Common myeloid progenitor, CD34-positive (primary cell): ENCODE measurements around the gene SLC25A6.
"Not testable (repeated sequence)": the region's sequence is repeated elsewhere in the genome, so short reads cannot be mapped to it uniquely, and the experiment has no call there.

ENCODE experiments used
- CTCF ChIA-PET: fragments of 350-600 bp; sonication (Branson Sonifier 250); formaldehyde crosslinking; loops from one replicate; lab custom pipeline; 2021; ENCODE audit warnings: antibody characterized with exemption; lab: Charles Lee
- POLR2A ChIA-PET: fragments of 350-600 bp; sonication (Branson Sonifier 250); formaldehyde crosslinking; loops from one replicate; lab custom pipeline; 2021; ENCODE audit warnings: antibody characterized with exemption; lab: Charles Lee
- DNase-seq, 3 donors: peaks; one replicate each; pipeline versions ENCODE4 v3.0.0 to v3.0.0-alpha.2; 2013
- H3K27ac ChIP-seq, 2 experiments: 1 replicate in 1 of 2; 2 replicates in 1 of 2; pipeline ENCODE4 v1.7.0; 2013; ENCODE audit warnings: inconsistent platforms in 2 of 2, low read length in 2 of 2, mild to moderate bottlenecking in 2 of 2, low read depth in 1 of 2, moderate library complexity in 1 of 2; ENCODE audit not compliant: severe bottlenecking in 2 of 2, insufficient read depth in 1 of 2, poor library complexity in 1 of 2
- H3K27me3 ChIP-seq, 5 experiments: replicated peaks in 2 of 5; 1 replicate in 3 of 5; 2 replicates in 2 of 5; pipeline versions ENCODE4 v1.6.1 to v1.7.0; 2013; ENCODE audit warnings: low read length in 4 of 5, mild to moderate bottlenecking in 2 of 5, moderate library complexity in 2 of 5, inconsistent platforms in 1 of 5; ENCODE audit not compliant: insufficient read depth in 5 of 5, control insufficient read depth in 4 of 5
- H3K36me3 ChIP-seq, 4 experiments: 1 replicate in 2 of 4; 2 replicates in 2 of 4; pipeline versions ENCODE4 v1.6.1 to v1.7.0; 2013; ENCODE audit warnings: low read length in 3 of 4, control low read depth in 1 of 4, mild to moderate bottlenecking in 1 of 4; ENCODE audit not compliant: control insufficient read depth in 4 of 4, insufficient read depth in 4 of 4
- H3K4me1 ChIP-seq, 4 experiments: 1 replicate in 3 of 4; 2 replicates in 1 of 4; pipeline versions ENCODE4 v1.6.1 to v1.7.1; 2013; ENCODE audit warnings: low read length in 3 of 4, mild to moderate bottlenecking in 3 of 4, control low read depth in 1 of 4, inconsistent platforms in 1 of 4, moderate library complexity in 1 of 4; ENCODE audit not compliant: control insufficient read depth in 4 of 4, insufficient read depth in 4 of 4; ENCODE audit errors: control extremely low read depth in 1 of 4
- H3K4me3 ChIP-seq, 7 experiments: 1 replicate in 4 of 7; 2 replicates in 3 of 7; pipeline versions ENCODE4 v1.5.1 to v1.7.0; 2013; ENCODE audit warnings: mild to moderate bottlenecking in 7 of 7, low read length in 6 of 7, moderate library complexity in 6 of 7, inconsistent platforms in 2 of 7, low read depth in 2 of 7, control low read depth in 1 of 7; ENCODE audit not compliant: insufficient read depth in 4 of 7, control insufficient read depth in 1 of 7; ENCODE audit errors: extremely low read depth in 1 of 7
- H3K9me3 ChIP-seq, 5 experiments: 1 replicate in 4 of 5; 2 replicates in 1 of 5; pipeline versions ENCODE4 v1.6.1 to v1.7.1; 2013; ENCODE audit warnings: low read length in 4 of 5, mild to moderate bottlenecking in 2 of 5, inconsistent platforms in 1 of 5, low read depth in 1 of 5, moderate library complexity in 1 of 5; ENCODE audit not compliant: control insufficient read depth in 4 of 5, insufficient read depth in 2 of 5; ENCODE audit errors: control extremely low read depth in 1 of 5
- whole genome bisulfite sequencing: methylation state at CpG from one replicate; pipeline ENCODE4 v1.1.5; 2013; ENCODE audit not compliant: insufficient coverage; 5-methylcytosine and 5-hydroxymethylcytosine counted together

SLC25A6 gene

DNA sequence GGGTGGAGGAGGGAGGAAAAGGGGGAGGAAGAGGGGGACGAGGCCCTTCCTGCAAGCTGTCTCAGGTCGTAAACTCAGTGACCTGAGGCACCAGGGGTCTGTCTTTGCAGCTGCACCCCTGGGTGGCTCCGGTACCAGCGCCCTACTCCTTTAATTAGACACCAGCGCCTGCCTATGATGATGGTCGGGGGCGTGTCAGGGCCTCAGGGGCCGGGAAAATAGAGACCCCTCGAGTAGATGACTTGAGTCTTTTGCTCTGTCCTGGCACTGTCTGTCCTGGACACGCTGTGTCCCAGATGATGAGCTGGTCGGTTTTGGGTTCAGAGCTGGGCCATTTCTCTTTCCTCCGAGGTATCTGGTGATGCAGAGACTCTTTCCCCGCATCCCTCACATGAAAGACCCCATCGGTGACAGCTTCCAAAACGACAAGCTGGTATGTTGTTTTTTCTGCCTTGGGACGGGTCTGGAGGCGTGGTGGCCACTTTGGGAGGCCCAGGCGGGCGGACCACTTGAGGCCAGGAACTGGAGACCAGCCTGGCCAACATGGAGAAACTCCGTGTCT lies 11.2 kb downstream of the SLC25A6 start:
- Histone ChIP-seq H3K36me3 (peaks cover 2 to 49% (median 24%) of the 10 kb centered on the region in 4 experiments), H3K27me3 (no peaks in the 10 kb centered on the region), H3K4me3 (no peak overlapping the region), H3K9me3 (no peaks in the 10 kb centered on the region), H3K27ac (no peak overlapping the region), H3K4me1 (no peaks in the 10 kb centered on the region)
- 94% methylated on average over 18 of the region's 20 CpGs for WGBS
- DNase-seq: peak in 2 of 3 donors; percentile 19 to 34
- POLR2A ChIA-PET: no interaction called here
- CTCF ChIA-PET: no interaction called here

DNA sequence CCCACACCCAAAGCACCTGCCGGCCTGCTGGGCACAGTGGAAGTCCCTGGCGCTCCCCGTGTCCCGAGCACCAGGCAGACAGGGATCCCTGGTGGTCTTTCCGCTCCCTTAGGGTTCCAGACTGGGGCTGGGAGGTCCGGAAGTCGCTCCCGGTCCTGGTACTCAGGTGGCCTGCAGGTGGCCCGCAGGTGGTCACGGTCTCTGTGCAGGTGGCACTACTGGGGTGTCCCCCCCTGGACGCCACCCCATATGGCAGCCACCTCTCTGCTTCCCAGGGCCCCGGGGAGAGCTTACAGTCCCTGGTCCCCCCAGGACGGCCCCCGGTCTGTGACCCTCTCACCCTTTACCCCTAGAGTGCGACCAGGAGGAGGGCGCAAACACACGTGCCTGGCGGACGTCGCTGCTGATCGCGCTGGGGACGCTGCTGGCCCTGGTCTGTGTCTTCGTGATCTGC lies 13.6 kb downstream of the SLC25A6 start:
- Histone ChIP-seq H3K4me1 (no peaks in the 10 kb centered on the region), H3K36me3 (peaks cover 0 to 27% (median 11%) of the 10 kb centered on the region in 4 experiments), H3K9me3 (no peaks in the 10 kb centered on the region), H3K4me3 (no peak overlapping the region), H3K27me3 (no peaks in the 10 kb centered on the region), H3K27ac (no peak overlapping the region)
- ChIA-PET CTCF (no interaction called here), POLR2A (no interaction called here)
- no peak for DNase-seq
- WGBS: 96% methylated on average over 13 of the region's 24 CpGs

DNA sequence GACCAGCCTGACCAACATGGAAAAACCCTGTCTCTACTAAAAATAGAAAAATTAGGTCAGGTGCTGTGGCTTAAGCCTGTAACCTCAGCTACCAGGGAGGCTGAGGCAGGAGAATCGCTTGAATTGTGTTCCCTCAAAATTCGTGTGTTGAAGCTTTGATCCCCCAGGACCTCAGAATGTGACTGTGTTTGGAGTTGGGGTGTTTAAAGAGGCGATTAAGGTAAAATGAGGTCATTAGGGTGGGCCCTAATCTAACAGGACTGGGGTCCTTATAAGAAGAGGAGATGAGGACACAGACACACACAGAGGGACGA lies 23.6 kb downstream of the SLC25A6 start:
- H3K4me1 ChIP-seq: no peaks in the 10 kb centered on the region
- H3K27me3 ChIP-seq: no peaks in the 10 kb centered on the region
- no peak overlapping the region for H3K27ac ChIP-seq
- H3K9me3 ChIP-seq: no peaks in the 10 kb centered on the region
- DNase-seq: no peak
- POLR2A ChIA-PET: no interaction called here
- H3K4me3 ChIP-seq: no peak overlapping the region
- CTCF ChIA-PET: no interaction called here
- H3K36me3 ChIP-seq: peaks cover 0 to 20% (median 2%) of the 10 kb centered on the region in 4 experiments
- WGBS: 86% methylated on average over 2 of the region's 4 CpGs

DNA sequence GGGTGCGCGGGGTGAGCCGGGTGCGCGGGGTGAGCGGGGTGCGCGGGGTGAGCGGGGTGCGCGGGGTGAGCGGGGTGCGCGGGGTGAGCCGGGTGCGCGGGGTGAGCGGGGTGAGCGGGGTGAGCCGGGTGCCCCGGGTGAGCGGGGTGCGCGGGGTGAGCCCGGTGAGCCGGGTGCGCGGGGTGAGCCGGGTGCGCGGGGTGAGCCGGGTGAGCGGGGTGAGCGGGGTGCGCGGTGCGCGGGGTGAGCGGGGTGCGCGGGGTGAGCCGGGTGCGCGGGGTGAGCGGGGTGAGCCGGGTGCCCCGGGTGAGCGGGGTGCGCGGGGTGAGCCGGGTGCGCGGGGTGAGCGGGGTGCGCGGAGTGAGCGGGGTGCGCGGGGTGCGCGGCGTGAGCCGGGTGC lies 25.6 kb downstream of the SLC25A6 start:
- CTCF ChIA-PET, POLR2A ChIA-PET, H3K27me3 ChIP-seq, H3K27ac ChIP-seq, H3K4me1 ChIP-seq, DNase-seq, H3K9me3 ChIP-seq, H3K4me3 ChIP-seq: not testable (repeated sequence)
- H3K36me3 ChIP-seq: peaks cover 3 to 35% (median 4%) of the 10 kb centered on the region in 4 experiments
- no CpG with 5 or more reads among the region's 63 CpGs for WGBS

DNA sequence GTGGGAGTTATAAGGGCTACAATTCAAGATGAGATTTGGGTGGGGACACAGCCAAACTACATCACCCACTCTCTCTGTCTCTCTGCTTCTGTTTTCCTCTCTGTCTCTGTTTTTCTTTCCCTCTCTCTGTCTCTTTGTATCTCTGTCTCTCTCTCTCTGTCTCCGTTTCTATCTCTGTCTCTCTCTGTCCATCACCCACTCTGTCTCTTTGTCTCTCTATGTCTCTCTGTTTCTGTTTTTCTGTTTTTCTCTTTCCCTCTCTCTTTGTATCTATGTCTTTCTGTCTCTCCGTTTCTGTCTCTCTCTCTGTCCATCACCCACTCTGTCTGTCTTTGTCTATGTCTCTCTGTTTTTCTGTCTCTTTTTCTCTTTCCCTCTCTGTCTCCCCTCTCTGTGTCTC lies 30.0 kb downstream of the SLC25A6 start:
- CTCF ChIA-PET: no interaction called here
- no peaks in the 10 kb centered on the region for H3K27me3 ChIP-seq
- no peak overlapping the region for H3K4me3 ChIP-seq
- H3K36me3 ChIP-seq: peaks cover 7 to 56% (median 14%) of the 10 kb centered on the region in 4 experiments
- H3K27ac ChIP-seq: no peak overlapping the region
- no peak for DNase-seq
- peaks cover 0 to 4% (median 3%) of the 10 kb centered on the region in 5 experiments for H3K9me3 ChIP-seq
- 100% methylated on average over 2 of the region's 2 CpGs for WGBS
- no peaks in the 10 kb centered on the region for H3K4me1 ChIP-seq
- POLR2A ChIA-PET: no interaction called here

DNA sequence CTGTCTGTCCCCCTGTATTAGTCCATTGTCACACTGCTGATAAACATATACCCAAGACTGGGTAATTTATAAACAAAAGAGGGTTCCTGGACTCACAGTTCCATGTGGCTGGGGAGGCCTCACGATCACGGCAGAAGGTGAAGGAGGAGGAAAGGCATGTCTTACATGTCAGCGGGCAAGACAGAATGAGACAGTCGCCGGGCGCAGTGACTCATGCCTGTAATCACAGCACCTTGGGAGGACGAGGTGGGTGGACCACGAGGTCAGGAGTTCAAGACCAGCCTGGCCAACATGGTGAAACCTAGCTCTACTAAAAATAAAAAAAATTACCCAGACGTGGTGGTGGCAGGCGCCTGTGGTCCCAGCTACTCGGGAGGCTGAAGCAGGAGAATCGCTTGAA lies 30.6 kb downstream of the SLC25A6 start:
- Histone ChIP-seq H3K4me3 (no peak overlapping the region), H3K36me3 (peaks cover 7 to 56% (median 14%) of the 10 kb centered on the region in 4 experiments), H3K27me3 (no peaks in the 10 kb centered on the region), H3K9me3 (peaks cover 0 to 4% (median 3%) of the 10 kb centered on the region in 5 experiments), H3K27ac (no peak overlapping the region), H3K4me1 (no peaks in the 10 kb centered on the region)
- DNase-seq: no peak
- 96% methylated on average over 10 of the region's 12 CpGs for WGBS
- ChIA-PET POLR2A (no interaction called here), CTCF (no interaction called here)

DNA sequence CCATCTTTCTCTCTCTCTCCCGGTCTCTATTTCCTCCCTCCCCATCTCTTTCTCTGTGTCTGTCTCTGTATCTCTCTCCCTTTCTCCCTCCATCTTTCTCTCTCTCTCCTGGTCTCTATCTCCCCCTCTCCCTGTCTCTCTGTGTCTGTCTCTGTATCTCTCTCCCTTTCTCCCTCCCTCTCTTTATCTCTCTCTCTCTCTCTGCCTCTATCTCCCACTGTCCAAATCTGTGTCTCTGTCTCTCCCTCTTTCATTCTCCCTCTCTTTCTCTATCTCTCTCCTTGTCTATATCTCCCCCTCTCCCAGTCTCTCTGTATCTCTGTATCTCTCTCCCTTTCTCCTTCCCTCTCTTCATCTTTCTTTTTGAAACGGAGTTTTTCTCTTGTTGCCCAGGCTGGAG lies 31.7 kb downstream of the SLC25A6 start:
- Histone ChIP-seq H3K9me3 (peaks cover 0 to 4% (median 3%) of the 10 kb centered on the region in 5 experiments), H3K27ac (no peak overlapping the region), H3K4me1 (peaks cover 0 to 4% (median 0%) of the 10 kb centered on the region in 4 experiments), H3K27me3 (no peaks in the 10 kb centered on the region), H3K36me3 (peaks cover 7 to 56% (median 14%) of the 10 kb centered on the region in 4 experiments), H3K4me3 (no peak overlapping the region)
- POLR2A ChIA-PET: no interaction called here
- CTCF ChIA-PET: no interaction called here
- DNase-seq: no peak
- 95% methylated on average over 2 of the region's 2 CpGs for WGBS
